ENCODE results near the gene CR1.
"Not testable (repeated sequence)": the region's sequence is repeated elsewhere in the genome, so short reads cannot be mapped to it uniquely, and the experiment has no call there.

CR1 gene

DNA sequence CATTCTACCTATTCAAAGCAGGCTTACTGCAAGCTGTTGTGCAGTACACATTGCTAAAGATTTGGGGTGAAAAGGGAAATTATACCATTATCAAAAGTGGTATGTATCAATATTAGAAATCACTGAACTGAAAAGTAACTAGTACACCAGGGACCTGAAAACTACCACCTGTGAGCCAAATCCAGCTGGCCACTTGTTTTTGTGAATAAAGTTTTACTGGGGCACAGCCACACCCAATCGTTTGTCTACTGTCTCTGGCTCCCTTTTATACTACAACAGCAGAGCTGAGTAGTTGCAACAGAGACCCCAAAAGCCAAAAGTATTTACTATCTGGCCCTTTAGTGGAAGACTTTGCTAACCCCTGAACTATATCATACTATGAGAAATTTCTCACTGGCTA, 135.2 kb downstream of the CR1 start:
- ChIA-PET POLR2A (no interaction called here), CTCF (no interaction called here)
- no peak for DNase-seq (ENCODE audit: low read depth, low spot score)
- no peak for TF ChIP-seq CTCF (IDR thresholded peaks at IDR 0.05; ENCODE audit: insufficient read depth, low read length, missing control alignments)
- H3K4me3 ChIP-seq (ENCODE audit: low read depth, low read length) = no peak overlapping the region

GRCh38 chr1:207633226-207633625, 137.3 kb downstream of the CR1 start:
- ChIA-PET POLR2A (no interaction called here), CTCF (interaction anchor here (1.2 kb wide), 1 partner anchor 55 kb away, joined by 3 read pairs; no protein-coding TSS in a partner anchor)
- no peak for TF ChIP-seq CTCF (IDR thresholded peaks at IDR 0.05; ENCODE audit: insufficient read depth, low read length, missing control alignments)
- no peak for DNase-seq (ENCODE audit: low read depth, low spot score)
- H3K4me3 ChIP-seq (ENCODE audit: low read depth, low read length) = no peak overlapping the region

DNA sequence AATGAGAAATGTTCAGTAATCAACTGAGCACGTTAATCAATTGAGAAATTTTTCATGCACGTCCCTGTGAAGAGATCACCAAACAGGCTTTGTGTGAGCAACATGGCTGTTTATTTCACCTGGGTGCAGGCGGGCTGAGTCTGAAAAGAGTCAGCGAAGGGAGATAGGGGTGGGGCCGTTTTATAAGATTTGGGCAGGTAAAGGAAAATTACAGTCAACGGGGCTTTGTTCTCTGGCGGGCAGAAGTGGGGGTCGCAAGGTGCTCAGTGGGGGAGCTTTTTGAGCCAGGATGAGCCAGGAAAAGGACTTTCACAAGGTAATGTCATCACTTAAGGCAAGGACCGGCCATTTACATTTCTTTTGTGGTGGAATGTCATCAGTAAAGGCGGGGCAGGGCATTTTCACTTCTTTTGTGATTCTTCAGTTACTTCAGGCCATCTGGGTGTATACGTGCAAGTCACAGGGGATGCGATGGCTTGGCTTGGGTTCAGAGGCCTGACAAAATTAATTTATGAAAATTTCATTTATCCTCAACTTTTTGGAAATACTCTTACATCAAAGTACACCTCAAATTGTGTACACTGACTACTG, 137.8 kb downstream of the CR1 start:
- CTCF ChIA-PET; POLR2A ChIA-PET; H3K4me3 ChIP-seq (ENCODE audit: low read depth, low read length); DNase-seq (ENCODE audit: low read depth, low spot score): not testable (repeated sequence)

DNA sequence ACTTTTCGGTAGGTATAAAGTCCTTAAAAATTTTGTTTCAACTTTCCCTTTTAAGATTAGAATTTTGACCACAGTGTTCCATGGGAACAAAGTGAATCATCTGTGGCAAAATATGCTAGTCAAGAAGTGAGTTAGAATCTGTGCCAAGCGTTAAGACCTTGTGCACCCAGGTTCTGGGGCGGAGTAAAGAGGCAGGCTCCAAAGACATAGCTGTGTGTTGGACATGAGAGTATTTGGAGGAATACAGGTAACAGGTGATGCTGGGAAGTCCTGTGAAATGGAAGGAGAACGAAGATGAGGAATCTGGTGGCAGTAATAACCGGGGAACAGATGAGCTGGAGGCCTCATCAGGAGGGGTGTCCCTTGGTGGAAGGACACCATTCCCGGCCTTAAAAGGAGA, 138.3 kb downstream of the CR1 start:
- CTCF ChIA-PET = not testable (repeated sequence)

DNA sequence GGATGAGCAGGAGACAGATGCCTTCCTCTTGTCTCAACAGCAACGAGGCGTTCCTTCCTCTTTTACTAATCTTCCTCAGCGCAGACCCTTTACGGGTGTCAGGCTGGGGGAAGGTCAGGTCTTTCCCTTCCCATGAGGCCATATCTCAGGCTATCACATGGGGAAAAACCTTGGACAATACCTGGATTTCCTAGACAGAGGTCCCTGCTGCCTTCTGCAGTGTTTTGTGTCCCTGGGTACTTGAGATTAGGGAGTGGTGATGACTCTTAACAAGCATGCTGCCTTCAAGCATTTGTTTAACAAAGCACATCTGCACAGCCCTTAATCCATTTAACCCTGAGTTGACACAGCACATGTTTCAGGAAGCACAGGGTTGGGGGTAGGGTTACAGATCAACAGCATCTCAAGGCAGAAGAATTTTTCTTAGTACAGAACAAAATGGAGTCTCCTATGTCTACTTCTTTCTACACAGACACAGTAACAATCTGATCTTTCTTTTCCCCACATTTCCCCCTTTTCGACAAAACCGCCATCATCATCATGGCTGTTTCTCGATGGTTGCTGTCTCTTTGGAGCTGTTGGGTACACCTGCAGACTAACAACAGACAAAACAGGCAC, 139.7 kb downstream of the CR1 start:
- CTCF ChIA-PET; DNase-seq (ENCODE audit: low read depth, low spot score); POLR2A ChIA-PET; H3K4me3 ChIP-seq (ENCODE audit: low read depth, low read length): not testable (repeated sequence)

More for the DNA sequence above, 138.3 kb downstream of the CR1 start:
- POLR2A ChIA-PET; DNase-seq (ENCODE audit: low read depth, low spot score); H3K4me3 ChIP-seq (ENCODE audit: low read depth, low read length): not testable (repeated sequence)

- CTCF ChIA-PET; H3K4me3 ChIP-seq (ENCODE audit: low read depth, low read length); POLR2A ChIA-PET; DNase-seq (ENCODE audit: low read depth, low spot score): not testable (repeated sequence)
Measured at GRCh38 chr1:207638487-207639145, 142.7 kb downstream of the CR1 start.

DNA sequence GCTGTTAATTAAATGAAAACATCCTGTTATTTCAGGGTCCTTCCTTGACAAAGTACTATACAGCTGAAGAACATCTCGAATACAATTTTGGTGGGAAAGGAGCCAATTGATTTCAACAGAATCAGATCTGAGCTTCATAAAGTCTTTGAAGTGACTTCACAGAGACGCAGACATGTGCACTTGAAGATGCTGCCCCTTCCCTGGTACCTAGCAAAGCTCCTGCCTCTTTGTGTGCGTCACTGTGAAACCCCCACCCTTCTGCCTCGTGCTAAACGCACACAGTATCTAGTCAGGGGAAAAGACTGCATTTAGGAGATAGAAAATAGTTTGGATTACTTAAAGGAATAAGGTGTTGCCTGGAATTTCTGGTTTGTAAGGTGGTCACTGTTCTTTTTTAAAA, 143.4 kb downstream of the CR1 start:
- DNase-seq (ENCODE audit: low read depth, low spot score); CTCF ChIA-PET: not testable (repeated sequence)
- POLR2A ChIA-PET = interaction anchor here (0.5 kb wide), 1 partner anchor 28 kb away, joined by 3 read pairs; no protein-coding TSS in a partner anchor

DNA sequence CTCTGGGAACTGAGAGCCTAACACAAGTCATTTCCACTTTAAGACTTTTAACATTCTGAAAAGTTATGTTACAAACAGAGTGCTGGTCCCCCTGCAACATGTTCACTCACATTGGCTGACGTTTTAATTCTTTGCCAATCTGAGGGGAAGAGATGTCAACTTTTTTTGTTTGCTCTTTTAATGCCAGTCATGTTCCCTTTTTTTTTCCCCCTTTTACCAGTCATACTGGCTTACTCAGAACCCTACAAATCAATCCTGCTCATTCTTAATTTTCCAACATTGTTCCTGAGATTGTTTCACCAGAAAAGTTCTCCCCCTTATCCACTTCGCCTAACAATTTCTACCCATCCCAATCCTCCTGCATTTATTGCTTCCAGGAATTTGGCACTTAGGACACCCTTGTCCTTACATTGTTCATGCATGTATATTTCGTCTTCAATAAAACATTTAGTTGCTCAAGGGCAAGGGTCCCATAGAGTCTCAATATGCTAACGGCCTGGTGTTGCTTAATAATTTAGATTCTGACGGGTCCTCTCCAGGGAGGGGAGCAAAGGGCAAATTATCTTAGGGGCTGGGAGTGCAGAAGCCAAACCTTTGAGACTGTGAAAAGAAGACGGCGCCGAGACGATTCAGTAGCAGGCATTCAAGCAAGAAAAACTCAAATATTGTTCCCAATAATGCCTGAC, 148.4 kb downstream of the CR1 start:
- CTCF ChIA-PET = no interaction called here
- no peak for TF ChIP-seq CTCF (IDR thresholded peaks at IDR 0.05; ENCODE audit: insufficient read depth, low read length, missing control alignments)
- POLR2A ChIA-PET = no interaction called here
- no peak for DNase-seq (ENCODE audit: low read depth, low spot score)
- peak overlapping the region; percentile 60 for H3K4me3 ChIP-seq (ENCODE audit: low read depth, low read length)

More for the DNA sequence above, 143.4 kb downstream of the CR1 start:
- H3K4me3 ChIP-seq (ENCODE audit: low read depth, low read length) = not testable (repeated sequence)
